Panc1 (cell line): Measurements from ENCODE around the gene LTBP2. TPM values are rescaled to one million over a fixed set of nuclear protein-coding genes. Genes with fewer than 3 reads are reported as not detected.

ENCODE experiments used
- ATAC-seq: fragments of 200-7000 bp; cut with Tn5 transposase; 2 replicates; pipeline ENCODE4 v1.9.1; 2020; ENCODE audit warnings: mild to moderate bottlenecking, moderate library complexity
- BruUV-seq: library from RNA; stranded (reverse); fragments of 400-500 nt; replicated peaks from 2 replicates; lab custom pipeline; 2021; lab: Mats Ljungman, UMichigan
- CTCF ChIA-PET: fragments of 300-600 bp; sonication (Branson Sonifier 250); formaldehyde crosslinking; loops from one replicate; lab custom pipeline; 2022; ENCODE audit warnings: antibody characterized with exemption; lab: Charles Lee
- POLR2A ChIA-PET: fragments of 300-600 bp; sonication (Branson Sonifier 250); formaldehyde crosslinking; loops from one replicate; lab custom pipeline; 2022; ENCODE audit warnings: antibody characterized with exemption; lab: Charles Lee
- DNase-seq: peaks from one replicate; pipeline ENCODE4 v3.0.0-alpha.2; 2010; ENCODE audit warnings: low read depth, low spot score
- H3K27ac ChIP-seq: 2 replicates; pipeline ENCODE4 v1.5.1; 2011; ENCODE audit warnings: mild to moderate bottlenecking, low read length, inconsistent platforms
- H3K27me3 ChIP-seq: fragments of 200-500 bp; sonication (Bioruptor generic); 2 replicates; pipeline ENCODE4 v1.6.0; 2014; ENCODE audit warnings: low read length, inconsistent platforms; ENCODE audit not compliant: control insufficient read depth, insufficient read depth
- H3K36me3 ChIP-seq: fragments of 200-500 bp; sonication (Bioruptor generic); 2 replicates; pipeline ENCODE4 v1.5.1; 2014; ENCODE audit warnings: inconsistent platforms, mild to moderate bottlenecking, low read length, moderate library complexity; ENCODE audit not compliant: control insufficient read depth, insufficient read depth
- H3K4me1 ChIP-seq: 2 replicates; pipeline ENCODE4 v1.5.1; 2011; ENCODE audit warnings: inconsistent platforms, mild to moderate bottlenecking, low read length, moderate library complexity; ENCODE audit not compliant: control insufficient read depth, insufficient read depth
- H3K4me3 ChIP-seq, 2 experiments: 2 replicates each; pipeline ENCODE4 v1.5.1; 2011 to 2012; ENCODE audit warnings: low read depth in 2 of 2, low read length in 2 of 2, mild to moderate bottlenecking in 2 of 2, inconsistent platforms in 1 of 2, moderate library complexity in 1 of 2
- H3K9me3 ChIP-seq: fragments of 200-500 bp; sonication (Bioruptor generic); 2 replicates; pipeline ENCODE4 v1.5.1; 2014; ENCODE audit warnings: low read depth, mild to moderate bottlenecking, inconsistent platforms, low read length, moderate library complexity; ENCODE audit not compliant: control insufficient read depth, insufficient read depth
- POLR2AphosphoS5 ChIP-seq: IDR thresholded peaks from 2 replicates; pipeline ENCODE4 v1.6.1; 2012; ENCODE audit warnings: mild to moderate bottlenecking, low read depth, low read length, moderate library complexity
- SIN3A ChIP-seq: IDR thresholded peaks from 2 replicates; pipeline ENCODE4 v1.6.1; 2012; ENCODE audit warnings: low read depth, mild to moderate bottlenecking, low read length, moderate library complexity, borderline replicate concordance; ENCODE audit not compliant: insufficient read depth
- TCF7L2 ChIP-seq: IDR thresholded peaks from 2 replicates; pipeline ENCODE4 v1.6.1; 2011; ENCODE audit warnings: mild to moderate bottlenecking, low read depth, low read length, inconsistent platforms
- in situ Hi-C: cut with HindIII; loops from 2 replicates; pipeline ENCODE4 v1.10.0; 2016; ENCODE audit warnings: low sequenced_read_pairs, low pct_unique_long_range_greater_than_20kb
- intact Hi-C: fragments of 100-400 bp; cut with micrococcal nuclease; formaldehyde crosslinking; loops from one replicate; pipeline ENCODE4 v1.10.0; 2022; ENCODE audit not compliant: unreplicated experiment
- total RNA-seq: library from RNA; stranded (reverse); gene quantifications from one replicate; pipeline ENCODE4 v1.2.1, GENCODE V29; 2021; ENCODE audit not compliant: unreplicated experiment
- TF ChIP-seq, protein P1 (sequence below), 2 experiments: IDR thresholded peaks; 2 replicates each; pipeline ENCODE4 v1.6.1; 2011 to 2012; ENCODE audit warnings: low read depth in 2 of 2, control low read depth in 1 of 2, low read length in 1 of 2, mild to moderate bottlenecking in 1 of 2, moderate library complexity in 1 of 2; ENCODE audit not compliant: insufficient read depth in 1 of 2
- TF ChIP-seq, protein P2 (sequence below): fragments of 450-650 bp; IDR thresholded peaks from 2 replicates; pipeline ENCODE4 v1.5.1; 2017; ENCODE audit warnings: mild to moderate bottlenecking

LTBP2 gene
- total RNA-seq, 1 experiment from 2014 or later: 69.8 TPM

DNA sequence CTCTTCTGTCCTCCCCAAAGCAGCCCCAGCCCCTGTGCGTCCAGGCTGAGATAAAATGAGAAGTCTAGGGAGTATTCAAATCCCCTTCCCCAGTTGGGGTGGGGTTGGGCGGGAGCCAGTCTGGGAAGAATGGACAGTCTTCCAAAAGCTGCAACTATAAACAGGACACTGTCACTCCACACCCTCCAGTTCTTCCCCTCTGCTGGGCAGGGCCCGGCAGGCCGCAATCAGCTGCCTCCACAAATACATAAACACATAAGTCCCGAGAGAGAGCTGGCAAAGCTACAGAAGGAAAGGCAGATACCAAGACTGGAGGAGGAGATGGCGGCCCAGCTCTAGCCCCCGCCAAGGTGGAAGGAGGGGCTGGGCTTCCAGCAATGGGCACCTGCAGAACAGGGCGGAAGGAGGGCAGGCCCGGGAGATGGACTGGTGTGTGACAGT lies 12.7 kb downstream of the LTBP2 start:
- Histone ChIP-seq H3K27me3 (no peaks in the 10 kb centered on the region), H3K36me3 (no peaks in the 10 kb centered on the region), H3K27ac (no peak overlapping the region), H3K9me3 (no peaks in the 10 kb centered on the region), H3K4me3 (no peak overlapping the region), H3K4me1 (no peaks in the 10 kb centered on the region)
- DNase-seq: no peak
- BruUV-seq: no TSS peak
- intact Hi-C loops: no loop called here
- TF ChIP-seq POLR2AphosphoS5 (no peak), SIN3A (no peak), TCF7L2 (no peak)
- TF ChIP-seq, protein P1, sequence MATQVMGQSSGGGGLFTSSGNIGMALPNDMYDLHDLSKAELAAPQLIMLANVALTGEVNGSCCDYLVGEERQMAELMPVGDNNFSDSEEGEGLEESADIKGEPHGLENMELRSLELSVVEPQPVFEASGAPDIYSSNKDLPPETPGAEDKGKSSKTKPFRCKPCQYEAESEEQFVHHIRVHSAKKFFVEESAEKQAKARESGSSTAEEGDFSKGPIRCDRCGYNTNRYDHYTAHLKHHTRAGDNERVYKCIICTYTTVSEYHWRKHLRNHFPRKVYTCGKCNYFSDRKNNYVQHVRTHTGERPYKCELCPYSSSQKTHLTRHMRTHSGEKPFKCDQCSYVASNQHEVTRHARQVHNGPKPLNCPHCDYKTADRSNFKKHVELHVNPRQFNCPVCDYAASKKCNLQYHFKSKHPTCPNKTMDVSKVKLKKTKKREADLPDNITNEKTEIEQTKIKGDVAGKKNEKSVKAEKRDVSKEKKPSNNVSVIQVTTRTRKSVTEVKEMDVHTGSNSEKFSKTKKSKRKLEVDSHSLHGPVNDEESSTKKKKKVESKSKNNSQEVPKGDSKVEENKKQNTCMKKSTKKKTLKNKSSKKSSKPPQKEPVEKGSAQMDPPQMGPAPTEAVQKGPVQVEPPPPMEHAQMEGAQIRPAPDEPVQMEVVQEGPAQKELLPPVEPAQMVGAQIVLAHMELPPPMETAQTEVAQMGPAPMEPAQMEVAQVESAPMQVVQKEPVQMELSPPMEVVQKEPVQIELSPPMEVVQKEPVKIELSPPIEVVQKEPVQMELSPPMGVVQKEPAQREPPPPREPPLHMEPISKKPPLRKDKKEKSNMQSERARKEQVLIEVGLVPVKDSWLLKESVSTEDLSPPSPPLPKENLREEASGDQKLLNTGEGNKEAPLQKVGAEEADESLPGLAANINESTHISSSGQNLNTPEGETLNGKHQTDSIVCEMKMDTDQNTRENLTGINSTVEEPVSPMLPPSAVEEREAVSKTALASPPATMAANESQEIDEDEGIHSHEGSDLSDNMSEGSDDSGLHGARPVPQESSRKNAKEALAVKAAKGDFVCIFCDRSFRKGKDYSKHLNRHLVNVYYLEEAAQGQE (IDR thresholded peaks at IDR 0.05; ENCODE audit: insufficient read depth in 1 of 2, low read depth in 2 of 2, low read length in 1 of 2): no peak
- TF ChIP-seq, protein P2, sequence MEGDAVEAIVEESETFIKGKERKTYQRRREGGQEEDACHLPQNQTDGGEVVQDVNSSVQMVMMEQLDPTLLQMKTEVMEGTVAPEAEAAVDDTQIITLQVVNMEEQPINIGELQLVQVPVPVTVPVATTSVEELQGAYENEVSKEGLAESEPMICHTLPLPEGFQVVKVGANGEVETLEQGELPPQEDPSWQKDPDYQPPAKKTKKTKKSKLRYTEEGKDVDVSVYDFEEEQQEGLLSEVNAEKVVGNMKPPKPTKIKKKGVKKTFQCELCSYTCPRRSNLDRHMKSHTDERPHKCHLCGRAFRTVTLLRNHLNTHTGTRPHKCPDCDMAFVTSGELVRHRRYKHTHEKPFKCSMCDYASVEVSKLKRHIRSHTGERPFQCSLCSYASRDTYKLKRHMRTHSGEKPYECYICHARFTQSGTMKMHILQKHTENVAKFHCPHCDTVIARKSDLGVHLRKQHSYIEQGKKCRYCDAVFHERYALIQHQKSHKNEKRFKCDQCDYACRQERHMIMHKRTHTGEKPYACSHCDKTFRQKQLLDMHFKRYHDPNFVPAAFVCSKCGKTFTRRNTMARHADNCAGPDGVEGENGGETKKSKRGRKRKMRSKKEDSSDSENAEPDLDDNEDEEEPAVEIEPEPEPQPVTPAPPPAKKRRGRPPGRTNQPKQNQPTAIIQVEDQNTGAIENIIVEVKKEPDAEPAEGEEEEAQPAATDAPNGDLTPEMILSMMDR: no peak
- in situ Hi-C loops: no loop called here
- ChIA-PET POLR2A (interaction anchor here (0.7 kb wide), 1 partner anchor 34 kb away, joined by 3 read pairs; no protein-coding TSS in a partner anchor), CTCF (no interaction called here)
- ATAC-seq: no peak

DNA sequence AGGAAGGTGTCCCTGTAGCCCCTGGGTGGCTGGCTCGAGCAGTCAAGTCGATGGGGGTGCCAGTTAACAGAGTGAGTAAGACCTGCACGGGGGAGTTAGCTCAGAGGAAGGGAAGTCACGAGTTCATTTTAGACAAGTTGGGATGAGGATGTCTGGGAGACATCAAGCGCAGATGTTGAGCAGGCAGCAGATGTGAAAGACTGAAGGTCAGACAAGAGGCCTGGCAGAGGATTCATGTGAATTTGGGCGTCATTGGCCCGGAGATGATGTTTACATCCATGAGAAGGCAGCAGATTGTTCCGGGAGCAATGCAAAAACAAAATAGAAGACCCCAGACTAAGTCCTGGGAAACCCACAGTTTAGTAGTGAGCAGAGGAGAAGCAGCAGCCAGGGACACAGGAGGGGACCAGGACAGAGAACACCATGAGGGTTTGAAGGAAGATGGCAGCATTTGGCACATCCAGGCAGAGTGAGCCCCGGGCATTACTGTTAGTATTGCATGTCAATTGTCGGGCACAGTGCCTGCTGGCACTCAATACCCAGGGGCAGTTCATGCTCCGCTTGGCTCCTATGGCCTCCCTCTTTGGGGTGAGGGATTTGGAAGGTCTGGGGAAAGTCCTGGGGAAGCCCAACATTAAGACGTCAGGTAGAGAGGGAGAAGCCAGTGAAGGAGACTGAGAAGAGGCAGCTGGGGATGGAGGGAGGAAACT lies 15.1 kb downstream of the LTBP2 start:
- intact Hi-C loops (no loop called here), in situ Hi-C loops (no loop called here)
- no peak overlapping the region for H3K27ac ChIP-seq
- ChIA-PET CTCF (no interaction called here), POLR2A (no interaction called here)
- no peak for TF ChIP-seq TCF7L2
- TF ChIP-seq, protein P2: no peak
- H3K27me3 ChIP-seq: no peaks in the 10 kb centered on the region
- ATAC-seq (no peak), DNase-seq (no peak)
- H3K9me3 ChIP-seq: no peaks in the 10 kb centered on the region
- H3K4me1 ChIP-seq: no peaks in the 10 kb centered on the region
- BruUV-seq: no TSS peak
- H3K36me3 ChIP-seq: no peaks in the 10 kb centered on the region
- H3K4me3 ChIP-seq: no peak overlapping the region
